NCI-H82 treated with DMSO at 0.1 percent for 48 hours (cell line): ENCODE results near the gene TTYH2.

ENCODE experiments used
- DNase-seq: peaks from one replicate; lab custom pipeline; 2025; ENCODE audit not compliant: unreplicated experiment; lab: John Stamatoyannopoulos, UW

The TTYH2 gene

DNA sequence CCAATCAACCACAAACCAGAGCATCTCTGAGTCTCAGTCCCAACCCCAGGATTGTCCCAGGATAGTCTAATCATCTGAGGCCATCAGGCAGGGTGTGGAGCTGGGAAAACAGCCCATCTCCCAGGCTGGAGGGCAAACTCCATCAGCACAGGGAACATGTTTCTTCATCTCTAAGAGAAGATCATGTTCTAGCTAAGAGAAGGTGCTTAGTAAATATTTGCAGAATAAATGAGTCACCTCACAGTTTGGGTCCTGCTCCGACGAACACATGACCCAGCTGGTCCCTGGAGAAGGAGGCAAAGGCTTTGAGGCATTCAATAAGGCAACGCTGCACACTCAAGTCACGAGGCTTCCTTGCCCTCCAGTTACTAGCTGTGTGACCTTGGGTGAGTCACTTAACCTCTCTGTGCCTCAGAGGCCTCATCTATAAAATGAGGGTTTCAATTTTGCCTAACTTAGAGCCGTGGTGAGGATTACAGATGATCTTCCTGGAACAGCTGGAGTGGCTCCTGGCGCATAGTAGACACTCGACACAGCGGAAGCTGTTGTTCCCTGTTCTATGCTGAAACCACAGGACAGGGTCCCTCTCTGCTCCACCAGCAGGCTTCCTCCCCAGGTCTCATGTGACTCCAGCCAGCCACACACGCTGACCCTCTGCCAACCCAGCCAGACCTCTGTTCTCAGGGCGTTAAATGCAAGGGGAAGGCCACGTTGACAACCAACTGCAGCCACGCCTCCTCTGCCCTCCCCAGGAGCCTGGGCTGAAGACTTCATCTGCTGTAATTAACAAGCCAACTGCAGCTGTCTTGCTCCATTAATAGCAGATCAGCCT, 20.2 kb upstream of the TTYH2 start:
- peak; percentile 97 for DNase-seq

DNA sequence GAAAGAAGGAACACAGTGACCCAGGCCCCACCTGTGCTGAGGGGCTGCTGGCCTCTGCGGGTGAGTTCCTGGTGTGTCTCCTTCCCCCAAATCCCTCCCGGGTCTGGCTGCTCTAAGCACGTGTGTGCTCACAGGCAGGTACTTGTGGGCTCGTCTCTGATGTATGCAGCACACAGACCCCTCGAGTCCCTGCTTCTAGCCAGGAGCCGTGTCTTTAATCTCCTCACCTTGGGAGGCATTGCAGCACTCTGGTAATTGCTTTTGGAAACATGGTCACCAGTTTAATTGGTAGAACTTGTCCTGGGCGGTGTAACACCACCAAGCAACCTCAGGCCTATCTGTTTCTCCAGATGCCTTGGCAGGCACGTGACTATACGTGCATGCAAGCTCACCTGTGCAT, 18.7 kb upstream of the TTYH2 start:
- no peak for DNase-seq

DNA sequence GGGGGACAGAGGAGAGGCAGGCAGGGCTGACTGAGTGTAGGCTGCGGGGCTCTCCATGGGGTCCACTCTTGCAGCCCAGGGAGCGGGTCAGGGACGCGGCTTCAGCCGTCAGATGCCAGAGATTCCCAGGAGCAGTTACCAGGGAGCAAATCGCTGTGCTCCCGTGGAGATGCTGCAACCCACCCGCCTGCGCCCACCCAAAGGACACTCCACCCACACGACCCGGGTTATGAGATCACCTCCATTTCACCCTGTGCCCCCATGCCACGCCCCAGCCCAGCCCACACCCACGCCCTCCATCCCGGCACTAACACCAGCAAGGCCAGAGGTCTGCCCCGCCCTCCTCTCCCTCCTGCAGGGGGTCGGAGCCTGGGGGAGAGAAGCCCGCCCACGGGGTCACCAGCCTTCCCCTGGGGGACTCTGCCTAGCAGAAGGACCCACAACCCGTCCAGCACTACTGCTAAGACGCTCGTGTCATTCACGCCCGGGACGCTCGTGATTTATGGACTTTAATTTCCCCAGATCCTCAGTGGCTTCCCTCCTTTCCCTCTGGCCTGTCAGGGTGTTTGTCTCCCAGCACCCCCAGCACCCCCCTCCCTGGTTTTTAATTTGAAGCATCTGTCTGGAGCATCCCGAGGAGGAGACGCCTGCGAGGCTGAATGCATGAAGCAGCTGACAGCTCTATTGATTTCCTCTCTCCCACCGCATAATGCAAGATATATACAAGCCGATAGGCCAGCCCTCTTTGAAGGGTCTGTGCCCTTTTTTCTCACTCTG, 16.6 kb upstream of the TTYH2 start:
- DNase-seq = no peak

DNA sequence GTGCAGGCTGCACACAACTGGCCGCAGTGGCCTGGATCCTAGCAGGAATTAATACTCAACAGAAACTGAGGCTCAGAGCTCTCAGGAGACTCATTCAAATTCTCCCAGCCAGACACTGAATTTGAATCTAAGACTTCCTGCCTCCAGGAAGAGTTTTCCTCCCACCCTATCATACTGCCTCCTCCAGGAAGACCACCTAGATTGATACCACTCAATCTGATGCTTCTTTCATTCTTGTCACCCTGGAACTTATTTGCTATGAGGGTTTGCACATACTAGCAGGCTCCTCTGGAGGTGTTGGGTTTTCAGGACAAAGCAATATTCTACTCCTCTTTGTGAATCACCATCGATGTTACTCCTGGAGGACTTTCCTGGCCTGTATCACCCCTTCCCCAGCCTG, 15.6 kb upstream of the TTYH2 start:
- no peak for DNase-seq

DNA sequence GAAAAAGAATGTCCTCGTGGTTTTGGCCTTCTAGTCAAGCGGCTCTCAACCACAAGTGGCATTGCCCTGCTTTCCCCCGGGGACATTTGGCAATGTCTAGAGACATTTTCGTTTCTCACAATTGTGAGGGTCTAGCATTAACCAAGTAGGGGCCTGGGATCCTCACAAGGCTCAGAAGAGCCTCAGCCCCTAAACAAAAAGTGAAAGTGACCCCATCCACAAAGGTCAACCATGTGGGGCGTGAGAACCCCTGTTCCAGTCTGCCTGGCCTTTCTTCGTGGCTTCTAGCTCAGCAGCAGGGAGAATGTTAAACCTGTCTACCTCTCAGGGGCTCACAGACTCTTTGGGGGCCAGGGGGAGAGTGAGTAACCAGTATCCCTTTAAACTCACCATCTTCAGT, 14.7 kb upstream of the TTYH2 start:
- no peak for DNase-seq

DNA sequence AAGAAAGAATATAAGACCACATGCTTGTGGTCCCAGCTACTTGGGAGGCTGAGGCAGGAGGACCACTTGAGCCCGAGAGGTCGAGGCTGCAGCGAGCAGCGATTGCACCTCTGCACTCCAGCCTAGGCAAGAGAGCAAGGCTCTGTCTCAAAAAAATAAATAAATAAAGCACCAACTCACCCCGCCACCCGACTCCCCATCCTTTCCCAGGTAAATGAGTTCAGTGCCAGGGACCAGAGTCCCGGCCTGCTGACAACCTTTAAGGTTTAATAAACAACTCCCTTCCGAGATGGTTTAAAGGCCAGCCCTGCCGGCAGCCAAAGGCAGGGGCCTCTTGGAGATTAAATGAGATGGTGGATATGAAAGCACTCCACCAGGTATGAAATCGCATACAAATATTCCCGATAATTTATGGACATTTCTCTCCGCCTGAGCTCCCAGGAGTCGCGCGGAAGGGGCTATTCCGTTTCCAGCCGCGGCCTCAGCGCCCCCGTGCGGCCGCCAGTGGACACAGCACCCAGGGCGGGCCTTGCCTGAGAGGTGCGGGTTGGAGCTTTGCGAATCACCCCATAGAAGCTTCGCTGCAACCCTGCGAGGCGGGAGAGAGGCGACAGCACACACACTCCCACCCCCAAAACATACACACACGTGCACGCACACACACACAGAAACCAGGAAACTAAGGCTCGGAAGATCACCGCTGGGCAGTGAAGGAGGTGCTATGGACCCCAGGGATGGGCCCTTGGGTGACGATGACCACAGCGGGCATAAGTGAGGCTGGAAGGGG, 13.9 kb upstream of the TTYH2 start:
- DNase-seq = peak; percentile 55

DNA sequence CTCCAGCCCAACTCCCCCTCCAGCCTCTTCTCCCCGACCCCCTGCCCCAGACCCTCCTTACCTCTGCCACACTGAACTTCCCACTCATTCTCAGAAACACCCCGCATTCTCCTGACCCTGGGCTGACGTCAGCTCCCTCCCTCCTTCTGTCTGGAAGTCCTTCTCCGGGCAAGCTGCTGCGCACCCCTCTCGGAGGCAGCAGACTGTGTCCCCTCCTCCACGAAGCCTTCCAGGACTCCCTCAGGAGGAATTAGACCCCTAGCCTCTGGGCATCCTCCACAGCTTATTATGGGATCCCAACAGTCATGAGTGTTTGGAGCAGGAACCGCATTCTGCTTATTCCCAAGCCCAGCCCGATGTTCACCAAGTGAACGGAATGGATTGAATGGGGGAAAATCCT, 13.3 kb upstream of the TTYH2 start:
- no peak for DNase-seq

DNA sequence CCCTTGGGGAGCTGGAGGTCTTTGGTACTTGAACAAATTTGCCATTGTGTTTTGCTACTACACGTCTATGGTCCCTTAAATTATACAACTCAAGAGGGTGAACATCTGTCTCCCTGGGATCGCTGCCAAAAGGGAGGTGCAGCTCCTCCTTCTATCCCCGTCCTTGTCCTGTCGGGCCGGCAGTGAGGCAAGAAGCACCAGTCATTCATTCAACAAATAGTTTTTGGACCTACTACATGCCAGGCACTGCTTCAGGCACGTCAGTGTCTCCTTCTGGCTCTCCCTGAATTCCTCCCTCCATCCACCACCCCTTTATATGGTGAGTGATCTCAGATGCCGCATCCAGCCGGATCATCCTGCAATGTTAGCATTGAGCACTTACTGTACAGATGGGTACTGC, 12.1 kb upstream of the TTYH2 start:
- peak; percentile 80 for DNase-seq

DNA sequence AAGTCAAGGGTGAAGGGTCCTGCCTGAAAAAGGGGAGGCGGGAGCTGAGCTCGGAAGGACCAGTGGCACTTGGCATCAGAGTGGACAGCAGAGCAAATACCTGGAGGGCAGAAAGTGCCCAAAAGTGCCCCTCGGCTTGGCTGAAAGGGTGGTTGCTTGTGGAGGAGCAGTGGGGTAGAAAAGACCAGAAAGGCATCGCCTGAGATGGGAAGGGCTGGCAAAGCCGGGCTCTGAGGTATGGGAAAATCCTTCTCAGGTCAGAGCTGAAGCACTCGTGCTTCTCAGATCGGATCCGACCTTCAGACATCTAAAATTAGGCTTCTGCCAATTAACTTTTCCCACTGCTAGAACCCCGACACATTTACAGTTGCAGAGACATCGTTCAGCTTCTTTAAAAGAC, 11.4 kb upstream of the TTYH2 start:
- no peak for DNase-seq

DNA sequence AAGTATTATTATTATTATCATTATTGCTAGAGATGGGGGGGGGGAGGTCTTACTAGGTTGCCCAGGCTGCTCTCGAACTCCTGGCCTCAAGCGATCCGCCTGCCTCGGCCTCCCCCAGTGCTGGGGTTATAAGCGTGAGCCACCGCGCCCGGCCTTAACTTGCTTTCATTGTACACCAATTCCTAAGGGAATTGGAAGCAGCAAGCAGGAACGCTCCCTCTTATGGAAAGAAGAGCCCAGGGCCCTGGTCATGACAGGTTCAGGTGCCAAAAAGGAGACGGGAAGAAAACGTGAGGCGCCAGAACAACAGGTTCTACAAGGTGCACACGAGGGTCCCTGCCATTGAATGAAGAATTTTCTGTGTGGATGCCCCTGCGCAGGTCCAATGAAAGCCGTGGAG, 10.4 kb upstream of the TTYH2 start:
- no peak for DNase-seq

DNA sequence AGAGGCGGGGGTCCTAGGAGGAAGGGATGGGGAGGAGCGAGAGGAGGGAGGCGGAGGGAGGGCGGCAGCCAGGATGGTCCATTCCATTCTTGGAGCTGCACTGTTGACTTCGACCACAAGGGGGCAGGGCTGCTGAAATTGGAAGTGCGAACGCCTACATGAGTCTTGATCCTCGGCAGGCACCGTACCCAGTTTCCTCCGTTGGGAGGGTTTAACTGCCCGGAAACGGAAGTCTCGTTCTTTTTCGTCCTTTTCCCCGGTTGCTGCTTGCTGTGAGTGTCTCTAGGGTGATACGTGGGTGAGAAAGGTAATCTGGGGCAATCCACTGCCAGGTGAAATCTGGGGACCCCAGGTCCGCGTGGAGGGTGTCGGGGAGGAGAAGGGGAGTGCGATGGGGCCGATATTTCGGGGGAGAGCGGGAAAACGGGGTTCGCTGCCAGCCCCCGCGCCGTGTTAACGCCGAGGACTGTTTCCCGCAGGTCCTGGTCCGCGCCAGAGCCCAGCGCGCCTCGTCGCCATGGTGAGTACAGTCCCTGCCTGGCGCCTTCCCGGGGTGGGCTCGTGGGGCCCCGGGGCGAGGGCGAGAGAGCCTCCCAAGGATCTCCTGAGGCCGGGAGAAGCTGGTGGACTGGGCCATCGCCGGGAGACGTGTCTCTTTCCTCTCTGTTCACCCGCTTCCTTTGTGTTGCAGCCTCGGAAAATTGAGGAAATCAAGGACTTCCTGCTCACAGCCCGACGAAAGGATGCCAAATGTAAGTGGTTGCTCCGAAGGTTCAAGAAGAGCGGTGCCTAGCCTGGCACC, 9.7 kb upstream of the TTYH2 start, which contains the start of gene RPL38:
TSS of gene RPL38 (plus strand) at position 240 of the 802 bp plus-strand sequence. CDS start at position 518, 278 bp downstream.
- peak; percentile 94 for DNase-seq

DNA sequence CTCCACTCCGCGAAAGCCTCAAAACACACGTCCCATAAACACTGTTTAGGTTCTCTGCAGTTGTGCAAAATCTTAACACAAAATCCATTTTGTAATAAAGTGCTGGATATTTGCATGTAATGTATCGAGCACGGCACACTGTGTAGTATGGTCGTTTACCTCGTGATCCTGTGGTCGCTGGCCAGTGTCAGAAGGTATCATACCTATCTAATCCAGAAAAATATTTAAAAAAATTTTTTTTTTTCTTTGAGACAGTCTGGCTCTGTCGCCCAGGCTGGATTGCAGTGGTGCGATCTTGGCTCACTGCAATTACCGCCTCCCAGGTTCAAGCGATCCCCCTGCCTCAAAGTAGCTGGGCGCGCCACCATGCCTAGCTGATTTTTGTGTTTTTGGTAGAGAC, 8.9 kb upstream of the TTYH2 start:
- DNase-seq = no peak

DNA sequence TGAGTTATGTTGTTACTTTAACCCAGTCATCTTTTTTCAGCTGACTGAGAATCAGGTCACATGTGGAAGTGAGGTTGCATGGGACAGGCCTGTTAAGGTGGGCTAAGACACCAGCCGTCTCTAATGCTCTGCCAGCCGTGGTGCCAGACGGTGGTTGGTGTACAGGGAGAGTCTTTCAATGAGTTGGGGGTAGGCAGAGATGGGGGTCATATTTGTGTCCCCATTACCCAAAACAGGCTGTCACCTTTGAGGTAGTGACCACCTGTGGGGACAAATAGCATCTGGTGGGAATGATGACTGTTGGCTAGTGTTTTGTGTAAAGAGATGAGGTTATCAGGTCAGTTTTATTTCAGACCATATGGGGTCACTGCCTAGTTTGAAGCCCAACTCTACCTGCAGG, 8.1 kb upstream of the TTYH2 start:
- no peak for DNase-seq

DNA sequence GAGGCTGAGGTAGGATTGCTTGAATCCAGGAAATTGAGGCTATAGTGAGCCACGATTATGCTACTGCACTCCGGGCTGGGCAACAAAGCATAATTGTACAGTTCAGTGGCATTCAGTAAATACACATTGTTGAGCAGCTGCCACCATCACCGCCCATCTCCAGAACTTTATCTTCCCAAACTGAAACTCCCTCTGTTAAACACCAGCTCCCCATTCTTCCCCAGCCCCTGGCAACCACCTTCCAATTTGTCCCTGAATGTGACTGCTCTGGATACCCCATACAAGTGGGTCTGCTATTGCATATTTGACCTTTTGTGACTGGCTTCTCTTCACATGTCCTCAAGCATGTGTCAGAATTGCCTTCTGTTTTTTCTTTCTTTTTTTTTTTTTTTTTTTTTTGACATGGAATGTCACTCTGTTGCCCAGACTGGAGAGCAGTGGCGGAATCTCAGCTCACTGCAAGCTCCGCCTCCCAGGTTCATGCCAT, 7.0 kb upstream of the TTYH2 start:
- DNase-seq = no peak

DNA sequence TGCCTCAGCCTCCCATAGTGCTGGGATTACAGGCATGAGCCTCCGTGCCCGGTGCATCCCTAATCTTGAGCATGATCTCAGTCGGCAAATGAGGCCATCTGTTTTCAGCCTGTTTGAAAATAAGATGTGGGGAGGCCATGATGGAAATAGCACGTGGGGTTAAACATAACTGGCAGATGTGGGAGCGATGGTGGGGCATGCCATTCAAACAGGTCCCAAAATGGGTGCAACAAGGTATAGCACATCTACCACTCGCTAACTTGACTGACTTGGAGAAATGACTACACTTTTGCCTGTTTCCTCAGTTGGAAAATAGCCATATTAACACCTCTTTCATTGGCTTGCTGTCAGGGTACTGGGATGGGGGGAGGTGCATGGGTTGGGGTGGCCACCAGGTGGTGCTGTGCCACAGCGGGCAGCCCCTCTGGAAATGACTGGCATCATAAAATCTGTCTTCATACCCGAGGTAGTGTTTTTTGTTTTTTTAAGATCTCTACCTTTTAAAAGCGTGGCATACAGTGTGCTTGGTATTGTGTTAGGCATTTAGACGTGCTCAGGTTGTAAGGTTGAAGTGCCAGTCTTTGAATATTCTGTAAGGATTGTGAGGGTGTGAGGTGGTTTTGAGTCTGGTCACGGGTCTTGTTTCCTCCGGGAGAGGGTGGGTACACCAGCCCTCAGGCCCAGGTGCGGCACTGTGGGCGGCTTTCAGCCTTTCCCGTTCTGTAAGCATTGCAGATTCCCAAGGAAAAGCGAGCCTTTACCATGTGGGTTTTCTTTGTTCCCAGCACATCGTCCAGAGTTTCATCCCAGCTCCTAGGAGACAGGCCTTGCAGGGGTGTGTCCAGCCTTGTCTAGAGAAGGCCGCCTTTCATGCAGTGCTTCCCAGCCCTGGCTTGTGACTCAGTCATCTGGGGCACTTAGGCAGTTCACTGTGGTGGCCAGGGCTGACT, 2.9 kb upstream of the TTYH2 start:
- peak; percentile 86 for DNase-seq

DNA sequence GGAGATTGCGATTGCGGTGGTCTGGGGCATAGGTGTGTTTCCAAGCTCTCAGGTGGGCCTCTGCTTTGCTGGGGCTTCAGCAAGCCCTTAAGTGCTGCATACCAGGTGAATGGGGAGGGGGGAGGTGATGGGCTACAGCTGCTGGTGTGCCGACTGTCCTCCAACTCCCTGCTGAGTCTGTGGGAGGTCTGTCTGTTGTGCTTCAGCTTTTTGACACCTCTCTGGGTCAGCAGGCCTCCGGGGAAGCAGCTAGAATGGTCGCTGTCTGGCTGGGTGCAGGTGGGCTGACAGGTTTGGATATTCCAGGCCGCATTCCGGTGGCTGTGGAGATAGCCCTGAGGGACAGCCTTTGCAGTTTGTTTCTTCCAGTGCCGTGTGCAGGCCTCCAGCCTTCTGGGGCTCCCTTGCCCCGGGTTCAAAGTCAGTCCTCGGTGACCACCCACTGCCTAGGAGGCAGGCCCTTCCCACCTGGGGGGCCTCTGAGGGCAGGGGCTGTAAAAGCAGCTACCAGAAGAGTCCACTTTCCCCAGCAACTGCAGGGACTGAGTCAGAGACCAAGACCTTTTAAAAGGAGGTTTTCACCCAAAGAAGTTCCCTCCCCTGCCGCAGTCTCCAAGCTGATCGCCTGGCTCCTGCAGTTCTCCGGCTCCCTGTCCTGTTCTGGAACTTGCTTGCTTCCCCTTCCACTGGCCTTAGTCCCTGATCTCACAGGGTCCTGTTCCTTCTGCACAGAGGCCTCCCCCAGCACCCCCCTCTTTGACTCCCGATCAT, 2.0 kb upstream of the TTYH2 start:
- DNase-seq = no peak

DNA sequence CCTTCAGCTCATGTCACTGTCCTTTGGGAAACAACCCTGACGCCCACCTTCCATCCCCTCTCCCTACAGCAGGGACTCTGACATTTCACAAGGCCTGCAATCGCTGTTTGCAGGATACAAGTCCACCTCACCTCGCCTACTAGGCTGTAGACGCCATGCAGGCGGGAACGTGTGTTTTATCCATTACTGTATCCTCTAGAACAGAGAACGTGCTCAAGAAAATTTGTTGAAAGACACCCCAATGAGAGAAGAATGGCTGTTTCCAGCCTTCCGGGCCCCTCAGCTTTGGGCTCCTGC, 1.5 kb upstream of the TTYH2 start:
- no peak for DNase-seq

DNA sequence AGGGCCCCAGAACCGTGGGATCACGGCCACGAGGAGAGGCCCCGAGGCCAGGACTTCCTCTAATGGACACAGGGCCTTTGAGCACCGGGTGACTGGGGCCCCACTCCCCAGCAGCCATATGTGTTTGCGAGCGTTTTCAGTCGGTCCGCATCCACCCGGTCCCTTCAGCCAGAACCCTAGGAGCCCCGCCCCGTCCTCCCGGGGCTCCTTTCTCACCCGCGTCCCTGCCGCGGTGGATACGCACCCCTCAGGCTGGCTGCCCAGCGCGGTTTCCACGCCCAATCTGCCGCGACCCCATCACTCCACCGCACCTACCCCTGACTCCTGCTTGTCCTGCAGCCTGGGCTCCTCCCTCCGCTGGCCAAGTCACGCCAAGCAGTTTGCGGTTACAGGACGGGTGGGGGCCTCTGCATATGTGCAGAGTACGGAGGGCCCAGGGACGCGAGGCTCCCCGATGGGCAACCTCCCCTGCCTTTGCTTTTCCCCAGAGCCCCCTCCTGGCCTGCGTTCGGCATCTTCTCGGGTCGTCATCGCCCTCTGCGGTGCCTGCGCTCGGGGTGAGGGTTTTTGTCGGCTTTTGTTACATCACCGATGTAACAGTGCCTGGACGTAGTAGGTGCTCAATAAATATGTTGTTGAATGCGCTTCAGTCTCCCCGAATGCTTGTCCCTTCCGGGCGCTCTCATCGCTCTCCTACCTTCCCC, 1.0 kb upstream of the TTYH2 start:
- DNase-seq = no peak
